GM23338 (cell line): ENCODE measurements around the gene ZNF239. TPM values are rescaled to one million over a fixed set of nuclear protein-coding genes. Genes with fewer than 3 reads are reported as not detected.
A peak's percentile ranks its signal among the peaks of the same experiment; 100 is the strongest.

Source experiments
- ATAC-seq: fragments of 200-7000 bp; cut with Tn5 transposase; 3 replicates; pipeline ENCODE4 v1.9.1; 2020
- DNase-seq: peaks from one replicate; pipeline ENCODE4 v3.0.0-alpha.2; 2015; ENCODE audit warnings: low spot score
- H2AFZ ChIP-seq: fragments of 200-600 bp; sonication (generic); 2 replicates; pipeline ENCODE4 v1.8.0; 2016; ENCODE audit warnings: antibody characterized with exemption, mild to moderate bottlenecking, moderate library complexity
- H3F3A ChIP-seq: fragments of 200-600 bp; sonication (generic); replicated peaks from 2 replicates; pipeline ENCODE4 v1.8.0; 2017; ENCODE audit warnings: antibody characterized with exemption, mixed run types, low read depth
- H3K27ac ChIP-seq: fragments of 200-600 bp; sonication (generic); 2 replicates; pipeline ENCODE4 v1.6.1; 2016; ENCODE audit warnings: low read depth
- H3K27me3 ChIP-seq: fragments of 200-600 bp; sonication (generic); 2 replicates; pipeline ENCODE4 v1.8.0; 2016; ENCODE audit warnings: mild to moderate bottlenecking, mixed run types, moderate library complexity; ENCODE audit not compliant: insufficient read depth
- H3K36me3 ChIP-seq: fragments of 200-600 bp; sonication (generic); 2 replicates; pipeline ENCODE4 v1.8.0; 2016; ENCODE audit warnings: mild to moderate bottlenecking; ENCODE audit not compliant: insufficient read depth
- H3K4me1 ChIP-seq: fragments of 200-600 bp; sonication (generic); 2 replicates; pipeline ENCODE4 v1.8.0; 2016; ENCODE audit warnings: mild to moderate bottlenecking, moderate library complexity; ENCODE audit not compliant: insufficient read depth
- H3K4me2 ChIP-seq: fragments of 200-600 bp; sonication (generic); 2 replicates; pipeline ENCODE4 v1.7.1; 2017; ENCODE audit warnings: mixed run types
- H3K4me3 ChIP-seq: fragments of 200-600 bp; sonication (generic); 2 replicates; pipeline ENCODE4 v1.6.1; 2016; ENCODE audit warnings: mixed run types
- H3K79me2 ChIP-seq: fragments of 200-600 bp; sonication (generic); replicated peaks from 2 replicates; pipeline ENCODE4 v1.8.0; 2017; ENCODE audit warnings: mild to moderate bottlenecking; ENCODE audit not compliant: insufficient read depth
- H3K9me2 ChIP-seq: fragments of 200-600 bp; sonication (generic); 2 replicates; pipeline ENCODE4 v1.8.0; 2017; ENCODE audit not compliant: insufficient read depth
- H4K20me1 ChIP-seq: fragments of 200-600 bp; sonication (generic); replicated peaks from 2 replicates; pipeline ENCODE4 v1.8.0; 2017; ENCODE audit warnings: mild to moderate bottlenecking; ENCODE audit not compliant: insufficient read depth
- H3K27ac Mint-ChIP-seq: 2 replicates; pipeline ENCODE4 v1.8.0; 2020; ENCODE audit warnings: inconsistent platforms, mild to moderate bottlenecking, moderate library complexity, mixed read lengths
- H3K27me3 Mint-ChIP-seq: 3 replicates; pipeline ENCODE4 v1.8.0; 2022; ENCODE audit warnings: low read depth, mild to moderate bottlenecking, moderate library complexity, mixed read lengths, inconsistent platforms; ENCODE audit not compliant: insufficient read depth, poor library complexity
- H3K36me3 Mint-ChIP-seq: 3 replicates; pipeline ENCODE4 v1.8.0; 2021; ENCODE audit warnings: low read depth, mild to moderate bottlenecking, inconsistent platforms, moderate library complexity, mixed read lengths
- H3K4me1 Mint-ChIP-seq: 3 replicates; pipeline ENCODE4 v1.8.0; 2020; ENCODE audit warnings: mild to moderate bottlenecking, inconsistent platforms, mixed read lengths
- H3K4me3 Mint-ChIP-seq: 3 replicates; pipeline ENCODE4 v1.8.0; 2021; ENCODE audit warnings: moderate library complexity, mild to moderate bottlenecking, inconsistent platforms, mixed read lengths
- H3K9me3 Mint-ChIP-seq: 3 replicates; pipeline ENCODE4 v1.8.0; 2020; ENCODE audit warnings: moderate library complexity, mild to moderate bottlenecking, inconsistent platforms, mixed read lengths
- CREB1 ChIP-seq: fragments of 250-450 bp; sonication (Bioruptor Pico); IDR thresholded peaks from 2 replicates; pipeline ENCODE4 v1.5.0; 2020; ENCODE audit warnings: low read depth, mild to moderate bottlenecking, moderate library complexity
- EZH2phosphoT487 ChIP-seq: fragments of 200-600 bp; sonication (generic); IDR thresholded peaks from one replicate; pipeline ENCODE4 v1.8.1; 2018; ENCODE audit warnings: antibody characterized with exemption; ENCODE audit not compliant: unreplicated experiment
- POLR2AphosphoS5 ChIP-seq: IDR thresholded peaks from 2 replicates; pipeline ENCODE4 v1.6.1; 2016; ENCODE audit warnings: antibody characterized with exemption, low read depth
- REST ChIP-seq: IDR thresholded peaks from one replicate; pipeline ENCODE4 v1.6.1; 2018; ENCODE audit warnings: antibody characterized with exemption; ENCODE audit not compliant: unreplicated experiment
- STAT1 ChIP-seq: IDR thresholded peaks from one replicate; pipeline ENCODE4 v1.6.1; 2016; ENCODE audit warnings: antibody characterized with exemption; ENCODE audit not compliant: unreplicated experiment
- ZNF114 ChIP-seq: fragments of 250-450 bp; sonication (Bioruptor Pico); IDR thresholded peaks from 2 replicates; pipeline ENCODE4 v1.5.0; 2020; ENCODE audit warnings: mild to moderate bottlenecking, moderate library complexity
- ZNF331 ChIP-seq: fragments of 250-450 bp; sonication (Bioruptor Pico); IDR thresholded peaks from 2 replicates; pipeline ENCODE4 v1.5.0; 2020; ENCODE audit warnings: low read depth, mild to moderate bottlenecking, moderate library complexity
- polyA plus RNA-seq: library from polyadenylated mRNA; unstranded; fragments of >200 nt; fragmentation: Nextera tagmentation; extraction: Ambion mirVana; gene quantifications from 2 replicates; pipeline ENCODE4 v1.2.1, GENCODE V29; 2016
- total RNA-seq: library from RNA; depleted of rRNA; stranded (reverse); fragments of >200 nt; shearing (Covaris generic); gene quantifications from 2 replicates; pipeline ENCODE4 v1.2.3, GENCODE V29; 2014
- TF ChIP-seq, protein P1 (sequence below), 2 experiments: fragments of 200-600 bp in 1 of 2; sonication (generic) in 1 of 2; conservative IDR thresholded peaks; 2 replicates each; pipeline versions ENCODE4 v1.5.1 to v1.6.1; 2016 to 2017; ENCODE audit warnings: antibody characterized with exemption in 2 of 2, low read depth in 2 of 2, mild to moderate bottlenecking in 2 of 2, moderate library complexity in 1 of 2
- TF ChIP-seq, protein P2 (sequence below): IDR thresholded peaks from 2 replicates; pipeline ENCODE4 v1.6.1; 2016; ENCODE audit warnings: antibody characterized with exemption
- TF ChIP-seq, protein P3 (sequence below): fragments of 250-450 bp; sonication (Bioruptor Pico); IDR thresholded peaks from 2 replicates; pipeline ENCODE4 v1.5.0; 2020; ENCODE audit warnings: mild to moderate bottlenecking, moderate library complexity

The ZNF239 gene
- total and polyA plus RNA-seq, 2 experiments from 2014 or later, result 6.7 to 13.8 TPM

- TF ChIP-seq CREB1 (CRISPR knock-in tag) (no peak), POLR2AphosphoS5 (no peak), STAT1 (no peak), REST (no peak)
Measured at GRCh38 chr10:43574906-43575305, 490 bp upstream of the ZNF239 start (continued).

GRCh38 chr10:43573250-43574000 lies 991 bp downstream of the ZNF239 start:
- Histone ChIP-seq H3K79me2 (peaks cover 50% of the 10 kb centered on the region), H3K27me3 (peaks cover 19% of the 10 kb centered on the region), H3K36me3 (peaks cover 8% of the 10 kb centered on the region), H4K20me1 (peaks cover 15% of the 10 kb centered on the region; the same call in 1 of the 2 replicates), H3K9me2 (peaks cover 10% of the 10 kb centered on the region), H3K4me1 (peaks cover 14% of the 10 kb centered on the region), H3F3A (no peaks in the 10 kb centered on the region), H3K4me2 (peak overlapping the region; percentile 94), H3K27ac (no peak overlapping the region), H2AFZ (peak overlapping the region; percentile 96), H3K4me3 (peak overlapping the region; percentile 84)
- Mint-ChIP-seq H3K9me3 (peaks cover 28% of the 10 kb centered on the region), H3K4me1 (peaks cover 17% of the 10 kb centered on the region), H3K27me3 (peaks cover 27% of the 10 kb centered on the region), H3K27ac (no peak overlapping the region), H3K4me3 (peak overlapping the region; percentile 91), H3K36me3 (peaks cover 39% of the 10 kb centered on the region)
- DNase-seq (peak; percentile 14), ATAC-seq (peak; percentile 9)
- TF ChIP-seq ZNF114 (CRISPR knock-in tag) (no peak), EZH2phosphoT487 (no peak), ZNF331 (no peak), POLR2AphosphoS5 (no peak)
- TF ChIP-seq, protein P1, sequence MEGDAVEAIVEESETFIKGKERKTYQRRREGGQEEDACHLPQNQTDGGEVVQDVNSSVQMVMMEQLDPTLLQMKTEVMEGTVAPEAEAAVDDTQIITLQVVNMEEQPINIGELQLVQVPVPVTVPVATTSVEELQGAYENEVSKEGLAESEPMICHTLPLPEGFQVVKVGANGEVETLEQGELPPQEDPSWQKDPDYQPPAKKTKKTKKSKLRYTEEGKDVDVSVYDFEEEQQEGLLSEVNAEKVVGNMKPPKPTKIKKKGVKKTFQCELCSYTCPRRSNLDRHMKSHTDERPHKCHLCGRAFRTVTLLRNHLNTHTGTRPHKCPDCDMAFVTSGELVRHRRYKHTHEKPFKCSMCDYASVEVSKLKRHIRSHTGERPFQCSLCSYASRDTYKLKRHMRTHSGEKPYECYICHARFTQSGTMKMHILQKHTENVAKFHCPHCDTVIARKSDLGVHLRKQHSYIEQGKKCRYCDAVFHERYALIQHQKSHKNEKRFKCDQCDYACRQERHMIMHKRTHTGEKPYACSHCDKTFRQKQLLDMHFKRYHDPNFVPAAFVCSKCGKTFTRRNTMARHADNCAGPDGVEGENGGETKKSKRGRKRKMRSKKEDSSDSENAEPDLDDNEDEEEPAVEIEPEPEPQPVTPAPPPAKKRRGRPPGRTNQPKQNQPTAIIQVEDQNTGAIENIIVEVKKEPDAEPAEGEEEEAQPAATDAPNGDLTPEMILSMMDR (conservative IDR thresholded peaks at IDR 0.05; ENCODE audit: low read depth in 2 of 2), result no peak
- TF ChIP-seq, protein P2, sequence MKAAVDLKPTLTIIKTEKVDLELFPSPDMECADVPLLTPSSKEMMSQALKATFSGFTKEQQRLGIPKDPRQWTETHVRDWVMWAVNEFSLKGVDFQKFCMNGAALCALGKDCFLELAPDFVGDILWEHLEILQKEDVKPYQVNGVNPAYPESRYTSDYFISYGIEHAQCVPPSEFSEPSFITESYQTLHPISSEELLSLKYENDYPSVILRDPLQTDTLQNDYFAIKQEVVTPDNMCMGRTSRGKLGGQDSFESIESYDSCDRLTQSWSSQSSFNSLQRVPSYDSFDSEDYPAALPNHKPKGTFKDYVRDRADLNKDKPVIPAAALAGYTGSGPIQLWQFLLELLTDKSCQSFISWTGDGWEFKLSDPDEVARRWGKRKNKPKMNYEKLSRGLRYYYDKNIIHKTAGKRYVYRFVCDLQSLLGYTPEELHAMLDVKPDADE, result no peak
- TF ChIP-seq, protein P3, sequence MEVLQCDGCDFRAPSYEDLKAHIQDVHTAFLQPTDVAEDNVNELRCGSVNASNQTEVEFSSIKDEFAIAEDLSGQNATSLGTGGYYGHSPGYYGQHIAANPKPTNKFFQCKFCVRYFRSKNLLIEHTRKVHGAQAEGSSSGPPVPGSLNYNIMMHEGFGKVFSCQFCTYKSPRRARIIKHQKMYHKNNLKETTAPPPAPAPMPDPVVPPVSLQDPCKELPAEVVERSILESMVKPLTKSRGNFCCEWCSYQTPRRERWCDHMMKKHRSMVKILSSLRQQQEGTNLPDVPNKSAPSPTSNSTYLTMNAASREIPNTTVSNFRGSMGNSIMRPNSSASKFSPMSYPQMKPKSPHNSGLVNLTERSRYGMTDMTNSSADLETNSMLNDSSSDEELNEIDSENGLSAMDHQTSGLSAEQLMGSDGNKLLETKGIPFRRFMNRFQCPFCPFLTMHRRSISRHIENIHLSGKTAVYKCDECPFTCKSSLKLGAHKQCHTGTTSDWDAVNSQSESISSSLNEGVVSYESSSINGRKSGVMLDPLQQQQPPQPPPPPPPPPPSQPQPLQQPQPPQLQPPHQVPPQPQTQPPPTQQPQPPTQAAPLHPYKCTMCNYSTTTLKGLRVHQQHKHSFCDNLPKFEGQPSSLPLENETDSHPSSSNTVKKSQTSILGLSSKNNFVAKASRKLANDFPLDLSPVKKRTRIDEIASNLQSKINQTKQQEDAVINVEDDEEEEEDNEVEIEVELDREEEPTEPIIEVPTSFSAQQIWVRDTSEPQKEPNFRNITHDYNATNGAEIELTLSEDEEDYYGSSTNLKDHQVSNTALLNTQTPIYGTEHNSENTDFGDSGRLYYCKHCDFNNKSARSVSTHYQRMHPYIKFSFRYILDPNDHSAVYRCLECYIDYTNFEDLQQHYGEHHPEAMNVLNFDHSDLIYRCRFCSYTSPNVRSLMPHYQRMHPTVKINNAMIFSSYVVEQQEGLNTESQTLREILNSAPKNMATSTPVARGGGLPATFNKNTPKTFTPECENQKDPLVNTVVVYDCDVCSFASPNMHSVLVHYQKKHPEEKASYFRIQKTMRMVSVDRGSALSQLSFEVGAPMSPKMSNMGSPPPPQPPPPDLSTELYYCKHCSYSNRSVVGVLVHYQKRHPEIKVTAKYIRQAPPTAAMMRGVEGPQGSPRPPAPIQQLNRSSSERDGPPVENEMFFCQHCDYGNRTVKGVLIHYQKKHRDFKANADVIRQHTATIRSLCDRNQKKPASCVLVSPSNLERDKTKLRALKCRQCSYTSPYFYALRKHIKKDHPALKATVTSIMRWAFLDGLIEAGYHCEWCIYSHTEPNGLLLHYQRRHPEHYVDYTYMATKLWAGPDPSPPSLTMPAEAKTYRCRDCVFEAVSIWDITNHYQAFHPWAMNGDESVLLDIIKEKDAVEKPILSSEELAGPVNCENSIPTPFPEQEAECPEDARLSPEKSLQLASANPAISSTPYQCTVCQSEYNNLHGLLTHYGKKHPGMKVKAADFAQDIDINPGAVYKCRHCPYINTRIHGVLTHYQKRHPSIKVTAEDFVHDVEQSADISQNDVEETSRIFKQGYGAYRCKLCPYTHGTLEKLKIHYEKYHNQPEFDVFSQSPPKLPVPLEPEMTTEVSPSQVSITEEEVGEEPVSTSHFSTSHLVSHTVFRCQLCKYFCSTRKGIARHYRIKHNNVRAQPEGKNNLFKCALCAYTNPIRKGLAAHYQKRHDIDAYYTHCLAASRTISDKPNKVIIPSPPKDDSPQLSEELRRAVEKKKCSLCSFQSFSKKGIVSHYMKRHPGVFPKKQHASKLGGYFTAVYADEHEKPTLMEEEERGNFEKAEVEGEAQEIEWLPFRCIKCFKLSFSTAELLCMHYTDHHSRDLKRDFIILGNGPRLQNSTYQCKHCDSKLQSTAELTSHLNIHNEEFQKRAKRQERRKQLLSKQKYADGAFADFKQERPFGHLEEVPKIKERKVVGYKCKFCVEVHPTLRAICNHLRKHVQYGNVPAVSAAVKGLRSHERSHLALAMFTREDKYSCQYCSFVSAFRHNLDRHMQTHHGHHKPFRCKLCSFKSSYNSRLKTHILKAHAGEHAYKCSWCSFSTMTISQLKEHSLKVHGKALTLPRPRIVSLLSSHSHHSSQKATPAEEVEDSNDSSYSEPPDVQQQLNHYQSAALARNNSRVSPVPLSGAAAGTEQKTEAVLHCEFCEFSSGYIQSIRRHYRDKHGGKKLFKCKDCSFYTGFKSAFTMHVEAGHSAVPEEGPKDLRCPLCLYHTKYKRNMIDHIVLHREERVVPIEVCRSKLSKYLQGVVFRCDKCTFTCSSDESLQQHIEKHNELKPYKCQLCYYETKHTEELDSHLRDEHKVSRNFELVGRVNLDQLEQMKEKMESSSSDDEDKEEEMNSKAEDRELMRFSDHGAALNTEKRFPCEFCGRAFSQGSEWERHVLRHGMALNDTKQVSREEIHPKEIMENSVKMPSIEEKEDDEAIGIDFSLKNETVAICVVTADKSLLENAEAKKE, result no peak
